IPS DF 4.7 (cell line): Measurements from ENCODE around the gene KDM1A.

Source experiments
- DNase-seq: peaks from one replicate; pipeline ENCODE4 v3.0.0-alpha.2; 2013; ENCODE audit warnings: low spot score; ENCODE audit errors: extremely low read depth

Gene KDM1A

GRCh38 chr1:23013657-23014056, 5.6 kb upstream of the KDM1A start:
- DNase-seq: no peak

GRCh38 chr1:23018661-23019093, 591 bp upstream of the KDM1A start:
- DNase-seq: no peak

- DNase-seq: no peak
Observed at GRCh38 chr1:23019863-23020625, 776 bp downstream of the KDM1A start.

GRCh38 chr1:23020706-23021405, 1.6 kb downstream of the KDM1A start:
- DNase-seq: no peak

GRCh38 chr1:23021834-23022233, 2.6 kb downstream of the KDM1A start:
- no peak for DNase-seq

- DNase-seq: no peak
Observed at GRCh38 chr1:23023174-23023845, 4.0 kb downstream of the KDM1A start.

GRCh38 chr1:23026568-23026967, 7.3 kb downstream of the KDM1A start:
- no peak for DNase-seq

GRCh38 chr1:23027352-23027907, 8.2 kb downstream of the KDM1A start:
- DNase-seq: no peak

- DNase-seq: no peak
Observed at GRCh38 chr1:23029337-23029736, 10.1 kb downstream of the KDM1A start.

- no peak for DNase-seq
Observed at GRCh38 chr1:23035823-23036452, 16.7 kb downstream of the KDM1A start.

GRCh38 chr1:23037081-23037740, 17.9 kb downstream of the KDM1A start:
- DNase-seq: no peak

GRCh38 chr1:23039308-23039826, 20.1 kb downstream of the KDM1A start:
- DNase-seq: no peak

- DNase-seq: no peak
Observed at GRCh38 chr1:23040509-23040908, 21.2 kb downstream of the KDM1A start.

- DNase-seq: no peak
Observed at GRCh38 chr1:23044035-23044434, 24.8 kb downstream of the KDM1A start.

- no peak for DNase-seq
Observed at GRCh38 chr1:23050201-23050600, 30.9 kb downstream of the KDM1A start.

GRCh38 chr1:23051290-23051909, 32.1 kb downstream of the KDM1A start:
- DNase-seq: no peak

GRCh38 chr1:23057301-23057700, 38.0 kb downstream of the KDM1A start:
- no peak for DNase-seq

GRCh38 chr1:23062271-23062670, 43.0 kb downstream of the KDM1A start:
- no peak for DNase-seq

GRCh38 chr1:23065385-23065784, 46.1 kb downstream of the KDM1A start:
- DNase-seq: no peak

- no peak for DNase-seq
Observed at GRCh38 chr1:23066075-23066474, 46.8 kb downstream of the KDM1A start.
